Erythroblast (primary cell): ENCODE data around the gene POU6F2.

Source experiments
- GATA1 ChIP-seq: IDR thresholded peaks from 2 replicates; pipeline ENCODE4 v1.6.1; 2011; ENCODE audit warnings: low read depth, mild to moderate bottlenecking, control low read depth, low read length, moderate library complexity
- POLR2A ChIP-seq: IDR thresholded peaks from 2 replicates; pipeline ENCODE4 v1.6.1; 2011; ENCODE audit warnings: mild to moderate bottlenecking, low read length

- TF ChIP-seq POLR2A: no peak
- TF ChIP-seq GATA1: no peak
Measured at GRCh38 chr7:39091145-39091544, 113.4 kb downstream of the POU6F2 start.
